Karpas-422 (cell line): ENCODE data around the gene GRK5. TPM values are rescaled to one million over a fixed set of nuclear protein-coding genes. Genes with fewer than 3 reads are reported as not detected.

Experiments
- DNase-seq: peaks from one replicate; pipeline ENCODE4 v3.0.0-alpha.2; 2015
- H2AFZ ChIP-seq: fragments of 200-600 bp; sonication (generic); 2 replicates; pipeline ENCODE4 v1.6.1; 2014; ENCODE audit warnings: antibody characterized with exemption, low read length, mixed read lengths
- H3K27ac ChIP-seq: fragments of 200-600 bp; sonication (generic); 2 replicates; pipeline ENCODE4 v1.5.1; 2014; ENCODE audit warnings: mild to moderate bottlenecking, low read length, moderate library complexity
- H3K27me3 ChIP-seq: fragments of 200-600 bp; sonication (generic); 2 replicates; pipeline ENCODE4 v1.6.1; 2014; ENCODE audit warnings: low read length, mixed read lengths
- H3K36me3 ChIP-seq: fragments of 200-600 bp; sonication (generic); 2 replicates; pipeline ENCODE4 v1.6.1; 2014; ENCODE audit warnings: low read length, mixed read lengths; ENCODE audit not compliant: insufficient read depth
- H3K4me1 ChIP-seq: fragments of 200-600 bp; sonication (generic); 2 replicates; pipeline ENCODE4 v1.6.1; 2014; ENCODE audit warnings: mild to moderate bottlenecking, low read length, mixed read lengths
- H3K4me2 ChIP-seq: fragments of 200-600 bp; sonication (generic); 2 replicates; pipeline ENCODE4 v1.6.1; 2014; ENCODE audit warnings: low read length, low read depth, mild to moderate bottlenecking; ENCODE audit not compliant: poor library complexity, severe bottlenecking
- H3K4me3 ChIP-seq: fragments of 200-600 bp; sonication (generic); 2 replicates; pipeline ENCODE4 v1.5.1; 2014; ENCODE audit warnings: mild to moderate bottlenecking, antibody characterized with exemption, low read length, mixed read lengths
- H3K79me2 ChIP-seq: fragments of 200-600 bp; sonication (generic); 2 replicates; pipeline ENCODE4 v1.6.1; 2014; ENCODE audit warnings: mild to moderate bottlenecking, low read length, mixed read lengths
- H3K9ac ChIP-seq: fragments of 200-600 bp; sonication (generic); 2 replicates; pipeline ENCODE4 v1.6.0; 2014; ENCODE audit warnings: low read length
- H3K9me2 ChIP-seq: fragments of 200-600 bp; sonication (generic), shearing (Covaris generic); replicated peaks from 2 replicates; pipeline ENCODE4 v1.6.0; 2014; ENCODE audit warnings: mild to moderate bottlenecking, low read length, moderate library complexity; ENCODE audit not compliant: insufficient read depth
- H3K9me3 ChIP-seq: fragments of 300-700, 200-600 bp; sonication (generic); 2 replicates; pipeline ENCODE4 v1.6.1; 2014; ENCODE audit warnings: low read length, mixed read lengths
- H4K20me1 ChIP-seq: fragments of 200-600 bp; sonication (generic); 2 replicates; pipeline ENCODE4 v1.6.1; 2014; ENCODE audit warnings: mild to moderate bottlenecking, antibody characterized with exemption, low read length, low read depth; ENCODE audit not compliant: insufficient read depth
- total RNA-seq: library from RNA; depleted of rRNA; stranded (reverse); fragments of >200 nt; shearing (Covaris generic); gene quantifications from 2 replicates; pipeline ENCODE4 v1.2.3, GENCODE V29; 2014; ENCODE audit warnings: low replicate concordance

Gene GRK5
- total RNA-seq, 1 experiment from 2014 or later: 4.5 TPM

- Histone ChIP-seq H3K27ac (no peak overlapping the region), H3K9me2 (no peaks in the 10 kb centered on the region), H2AFZ (no peak overlapping the region), H4K20me1 (peaks cover 44% of the 10 kb centered on the region; the same call in 1 of the 2 replicates), H3K4me2 (no peak overlapping the region), H3K79me2 (no peaks in the 10 kb centered on the region), H3K4me3 (no peak overlapping the region), H3K4me1 (no peaks in the 10 kb centered on the region), H3K27me3 (no peaks in the 10 kb centered on the region), H3K9ac (no peak overlapping the region), H3K9me3 (no peaks in the 10 kb centered on the region), H3K36me3 (no peaks in the 10 kb centered on the region; the same call in 1 of the 2 replicates)
- no peak for DNase-seq
These were observed 168.4 kb downstream of the GRK5 start for GRCh38 chr10:119375574-119376272.

DNA sequence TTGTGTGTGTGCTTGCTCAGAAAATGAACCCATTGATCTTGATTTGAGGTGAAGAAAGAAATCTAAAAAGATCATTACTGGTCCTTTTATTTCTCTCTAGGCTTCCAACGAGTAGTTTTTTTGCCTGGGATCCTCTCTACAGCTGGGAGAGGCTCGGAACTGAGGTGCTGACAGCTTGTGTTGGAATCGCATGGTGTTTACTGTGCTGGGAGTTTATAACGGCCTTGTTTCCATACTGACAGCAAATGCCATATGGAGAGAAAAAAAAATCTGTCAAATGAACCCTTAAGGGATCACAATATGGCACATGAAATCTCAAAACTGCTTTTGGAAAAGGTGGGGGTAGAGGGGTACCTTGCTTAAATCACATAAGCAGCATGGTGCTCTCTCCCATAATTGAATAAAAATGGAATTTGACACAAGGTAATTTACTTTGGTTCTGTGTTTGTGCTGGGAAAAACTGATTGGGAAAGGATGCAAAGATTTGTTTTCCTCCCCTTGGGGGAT lies 170.1 kb downstream of the GRK5 start:
- Histone ChIP-seq H3K4me3 (no peak overlapping the region), H2AFZ (no peak overlapping the region), H3K4me1 (no peaks in the 10 kb centered on the region), H3K27me3 (no peaks in the 10 kb centered on the region), H3K36me3 (no peaks in the 10 kb centered on the region; the same call in 1 of the 2 replicates), H3K4me2 (no peak overlapping the region), H3K9ac (no peak overlapping the region), H3K27ac (no peak overlapping the region), H3K9me2 (no peaks in the 10 kb centered on the region), H4K20me1 (peaks cover 29% of the 10 kb centered on the region; the same call in 1 of the 2 replicates), H3K79me2 (no peaks in the 10 kb centered on the region), H3K9me3 (no peaks in the 10 kb centered on the region)
- no peak for DNase-seq

DNA sequence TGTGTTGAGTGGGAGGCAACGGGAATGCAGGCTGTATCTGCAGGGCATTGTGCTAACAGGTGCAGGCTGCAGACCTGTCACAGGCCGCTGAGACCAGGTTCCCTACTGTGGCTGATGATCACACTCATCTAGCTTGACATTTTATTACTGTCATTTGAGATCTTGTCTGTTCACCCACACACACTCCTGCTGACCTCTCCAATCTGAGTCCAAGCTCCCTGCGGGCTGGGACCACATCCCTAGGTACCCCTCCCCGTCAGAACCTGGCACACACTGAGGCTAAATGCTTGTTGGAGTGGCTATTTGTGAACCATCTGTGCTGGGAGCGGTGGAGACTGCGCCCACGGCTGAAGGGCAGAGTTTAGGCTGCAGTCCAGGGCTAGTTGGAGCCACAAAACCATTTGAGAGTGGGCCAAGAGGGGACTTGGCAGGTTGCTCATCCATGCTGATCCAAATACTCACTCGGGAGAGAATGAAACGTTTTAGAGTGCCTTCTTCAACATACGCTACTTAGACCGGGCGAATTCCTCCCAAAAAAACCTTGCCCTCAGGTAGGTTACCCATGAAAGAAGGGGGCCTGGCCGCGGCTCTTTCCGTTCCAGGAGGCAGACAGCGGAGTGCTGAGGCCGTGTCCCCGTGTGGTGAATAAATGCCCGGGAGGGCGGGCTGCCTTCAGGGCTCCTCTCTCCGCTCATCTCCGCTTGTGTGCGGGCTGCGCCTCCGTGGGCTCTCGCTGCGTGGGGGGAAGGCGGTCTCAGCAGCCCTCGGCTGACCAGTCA lies 170.8 kb downstream of the GRK5 start:
- Histone ChIP-seq H3K27ac (no peak overlapping the region), H4K20me1 (peaks cover 23% of the 10 kb centered on the region; the same call in 1 of the 2 replicates), H3K4me1 (no peaks in the 10 kb centered on the region), H3K4me3 (no peak overlapping the region), H3K79me2 (no peaks in the 10 kb centered on the region), H3K9me3 (no peaks in the 10 kb centered on the region), H3K9ac (no peak overlapping the region), H3K4me2 (no peak overlapping the region), H3K9me2 (no peaks in the 10 kb centered on the region), H3K36me3 (no peaks in the 10 kb centered on the region; the same call in 1 of the 2 replicates), H3K27me3 (no peaks in the 10 kb centered on the region), H2AFZ (no peak overlapping the region)
- DNase-seq: no peak

- no peak overlapping the region for H3K4me2 ChIP-seq
- DNase-seq: no peak
- no peak overlapping the region for H3K27ac ChIP-seq
- H3K36me3 ChIP-seq: no peaks in the 10 kb centered on the region; the same call in 1 of the 2 replicates
- H3K27me3 ChIP-seq: no peaks in the 10 kb centered on the region
- H3K9ac ChIP-seq: no peak overlapping the region
- no peak overlapping the region for H2AFZ ChIP-seq
- no peaks in the 10 kb centered on the region for H3K79me2 ChIP-seq
- H3K9me3 ChIP-seq: no peaks in the 10 kb centered on the region
- H3K9me2 ChIP-seq: no peaks in the 10 kb centered on the region
- no peaks in the 10 kb centered on the region for H3K4me1 ChIP-seq
- H4K20me1 ChIP-seq: peaks cover 18% of the 10 kb centered on the region; the same call in 1 of the 2 replicates
- H3K4me3 ChIP-seq: no peak overlapping the region
These were observed 171.3 kb downstream of the GRK5 start for GRCh38 chr10:119378737-119379067.

DNA sequence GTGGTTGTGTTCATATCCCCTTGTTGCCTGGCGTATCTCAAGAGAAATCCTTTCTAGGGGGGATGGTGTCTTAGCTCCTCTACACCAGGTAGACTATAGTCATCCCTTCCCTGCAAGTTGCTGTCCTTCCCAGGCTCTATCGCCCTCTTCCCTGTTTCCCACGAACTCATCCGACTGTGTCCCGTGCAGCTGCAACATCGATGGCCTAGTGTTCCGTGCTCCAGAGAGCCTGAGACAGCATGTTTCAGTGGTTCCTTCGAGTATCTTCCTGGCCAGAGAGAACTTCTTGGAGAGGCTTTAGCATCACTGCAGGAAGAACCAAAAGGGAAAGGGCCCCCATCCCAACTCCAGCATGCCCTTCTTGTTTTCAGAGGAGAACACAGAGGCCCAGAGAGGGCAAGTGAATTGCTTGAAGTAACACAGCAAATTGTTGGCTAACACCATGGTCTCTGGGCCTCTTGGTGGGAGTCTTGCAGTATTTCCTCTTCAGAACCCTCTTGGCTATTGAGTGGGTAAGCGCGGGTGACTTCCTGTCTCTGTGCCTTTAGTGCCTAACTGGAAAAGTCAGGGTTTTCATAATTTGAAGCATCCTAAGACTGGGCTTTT lies 172.2 kb downstream of the GRK5 start:
- Histone ChIP-seq H3K9me3 (no peaks in the 10 kb centered on the region), H3K79me2 (no peaks in the 10 kb centered on the region), H3K27me3 (no peaks in the 10 kb centered on the region), H3K4me1 (no peaks in the 10 kb centered on the region; the same call in 1 of the 2 replicates), H3K4me3 (no peak overlapping the region), H3K36me3 (no peaks in the 10 kb centered on the region; the same call in 1 of the 2 replicates), H3K9ac (no peak overlapping the region), H4K20me1 (peaks cover 18% of the 10 kb centered on the region; the same call in 1 of the 2 replicates), H2AFZ (no peak overlapping the region), H3K9me2 (no peaks in the 10 kb centered on the region), H3K4me2 (no peak overlapping the region), H3K27ac (no peak overlapping the region)
- DNase-seq: no peak

- no peaks in the 10 kb centered on the region for H3K9me2 ChIP-seq
- 0 out of 2 replicates have a peak, but pooled peaks cover 3% of the 10 kb centered on the region for H4K20me1 ChIP-seq
- no peak overlapping the region for H2AFZ ChIP-seq
- H3K9me3 ChIP-seq: no peaks in the 10 kb centered on the region
- H3K9ac ChIP-seq: no peak overlapping the region
- no peaks in the 10 kb centered on the region for H3K79me2 ChIP-seq
- H3K36me3 ChIP-seq: no peaks in the 10 kb centered on the region; the same call in 1 of the 2 replicates
- H3K27me3 ChIP-seq: no peaks in the 10 kb centered on the region
- no peak for DNase-seq
- H3K4me1 ChIP-seq: no peaks in the 10 kb centered on the region; the same call in 1 of the 2 replicates
- H3K4me2 ChIP-seq: no peak overlapping the region
- no peak overlapping the region for H3K27ac ChIP-seq
- no peak overlapping the region for H3K4me3 ChIP-seq
These were observed 175.9 kb downstream of the GRK5 start for GRCh38 chr10:119383174-119383856.

GRCh38 chr10:119384127-119384526 lies 176.8 kb downstream of the GRK5 start:
- H2AFZ ChIP-seq: no peak overlapping the region
- no peaks in the 10 kb centered on the region; the same call in 1 of the 2 replicates for H3K36me3 ChIP-seq
- H3K27ac ChIP-seq: no peak overlapping the region
- DNase-seq: no peak
- H3K9me3 ChIP-seq: no peaks in the 10 kb centered on the region
- H3K9ac ChIP-seq: no peak overlapping the region
- no peak overlapping the region for H3K4me2 ChIP-seq
- no peaks in the 10 kb centered on the region for H3K79me2 ChIP-seq
- no peaks in the 10 kb centered on the region; the same call in 1 of the 2 replicates for H3K4me1 ChIP-seq
- H3K4me3 ChIP-seq: no peak overlapping the region
- no peaks in the 10 kb centered on the region for H3K9me2 ChIP-seq
- 0 out of 2 replicates have a peak, but pooled peaks cover 3% of the 10 kb centered on the region for H4K20me1 ChIP-seq
- no peaks in the 10 kb centered on the region for H3K27me3 ChIP-seq
